CD8-positive, alpha-beta memory T cell (primary cell): ENCODE data around the gene SVIL. TPM values are rescaled to one million over a fixed set of nuclear protein-coding genes. Genes with fewer than 3 reads are reported as not detected.
"Not testable (repeated sequence)": the region's sequence is repeated elsewhere in the genome, so short reads cannot be mapped to it uniquely, and the experiment has no call there.

Experiments used
- CTCF ChIA-PET: fragments of 350-600 bp; sonication (Branson Sonifier 250); formaldehyde crosslinking; loops from one replicate; lab custom pipeline; 2021; ENCODE audit warnings: antibody characterized with exemption; lab: Charles Lee
- POLR2A ChIA-PET: fragments of 350-600 bp; sonication (Branson Sonifier 250); formaldehyde crosslinking; loops from one replicate; lab custom pipeline; 2021; ENCODE audit warnings: antibody characterized with exemption; lab: Charles Lee
- DNase-seq, 5 donors: peaks; one replicate each; pipeline versions ENCODE4 v3.0.0 to v3.0.0-alpha.2; 2020 to 2022; ENCODE audit warnings: mixed read lengths in 1 of 5
- H3K27ac ChIP-seq: one replicate; pipeline ENCODE4 v1.7.0; 2013; ENCODE audit warnings: low read depth, mild to moderate bottlenecking, low read length, moderate library complexity
- H3K27me3 ChIP-seq: 2 replicates; pipeline ENCODE4 v1.7.0; 2013; ENCODE audit warnings: low read length, mild to moderate bottlenecking; ENCODE audit not compliant: insufficient read depth, poor library complexity, severe bottlenecking
- H3K36me3 ChIP-seq: 2 replicates; pipeline ENCODE4 v1.7.0; 2013; ENCODE audit warnings: mild to moderate bottlenecking, low read length, moderate library complexity; ENCODE audit not compliant: insufficient read depth
- H3K4me1 ChIP-seq: 2 replicates; pipeline ENCODE4 v1.7.0; 2013; ENCODE audit warnings: mild to moderate bottlenecking, low read length, moderate library complexity; ENCODE audit not compliant: insufficient read depth
- H3K4me3 ChIP-seq: 2 replicates; pipeline ENCODE4 v1.7.0; 2013; ENCODE audit warnings: mild to moderate bottlenecking, low read length
- H3K9me3 ChIP-seq: 2 replicates; pipeline ENCODE4 v1.7.0; 2013; ENCODE audit warnings: mild to moderate bottlenecking, low read length
- H3K27ac Mint-ChIP-seq, 8 donors: one replicate each; pipeline ENCODE4 v1.8.0; 2020 to 2021; ENCODE audit warnings: mixed read lengths in 8 of 8, mild to moderate bottlenecking in 6 of 8, inconsistent platforms in 3 of 8, moderate library complexity in 3 of 8
- H3K27me3 Mint-ChIP-seq, 2 donors: one replicate each; pipeline ENCODE4 v1.8.0; 2020 to 2021; ENCODE audit warnings: mixed read lengths in 2 of 2, mild to moderate bottlenecking in 1 of 2, moderate library complexity in 1 of 2
- H3K36me3 Mint-ChIP-seq, 3 donors: one replicate each; pipeline ENCODE4 v1.8.0; 2020 to 2021; ENCODE audit warnings: mixed read lengths in 3 of 3, inconsistent platforms in 1 of 3, mild to moderate bottlenecking in 1 of 3
- H3K4me1 Mint-ChIP-seq, 3 donors: one replicate each; pipeline ENCODE4 v1.8.0; 2020 to 2021; ENCODE audit warnings: mixed read lengths in 3 of 3, inconsistent platforms in 1 of 3, mild to moderate bottlenecking in 1 of 3
- H3K4me3 Mint-ChIP-seq, 7 donors: one replicate each; pipeline ENCODE4 v1.8.0; 2020 to 2021; ENCODE audit warnings: mixed read lengths in 7 of 7, mild to moderate bottlenecking in 6 of 7, moderate library complexity in 4 of 7, inconsistent platforms in 2 of 7
- H3K9me3 Mint-ChIP-seq, 5 donors: one replicate each; pipeline ENCODE4 v1.8.0; 2020 to 2022; ENCODE audit warnings: mixed read lengths in 5 of 5, mild to moderate bottlenecking in 3 of 5, moderate library complexity in 2 of 5, inconsistent platforms in 1 of 5
- polyA plus RNA-seq: library from polyadenylated mRNA; unstranded; fragments of 300-500 nt; fragmentation: Illumina TruSeq; gene quantifications from one replicate; pipeline ENCODE4 v1.2.3, GENCODE V29; 2021
- total RNA-seq, 2 experiments: library from RNA; stranded (reverse); gene quantifications; one replicate each; pipeline ENCODE4 v1.2.3, GENCODE V29; 2021

SVIL gene
- total and polyA plus RNA-seq, 3 experiments from 2014 or later: 4.2 to 9.2 (median 5.9) TPM

DNA sequence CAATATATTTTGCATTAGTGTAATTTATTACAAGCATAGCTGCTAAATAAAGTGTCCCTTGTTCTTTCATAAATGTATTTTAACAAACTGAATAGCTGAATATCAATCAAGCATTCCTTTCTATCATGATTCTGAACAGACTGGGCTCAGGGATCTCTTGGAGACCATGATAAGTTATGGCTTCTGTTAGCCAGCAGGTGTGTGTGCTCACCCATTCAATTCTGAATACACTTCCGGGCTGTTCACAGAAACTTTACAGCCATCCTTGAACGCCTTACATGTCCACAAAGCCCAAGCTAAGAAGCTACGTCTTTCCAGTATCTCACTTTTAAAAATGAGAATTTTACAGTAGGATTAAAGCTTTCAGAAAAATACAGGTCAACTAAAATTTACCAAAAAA, 115.1 kb downstream of the SVIL start:
- CTCF ChIA-PET: no interaction called here
- Mint-ChIP-seq H3K4me3 (no peak overlapping the region), H3K27me3 (no peaks in the 10 kb centered on the region), H3K9me3 (no peaks in the 10 kb centered on the region), H3K36me3 (peaks cover 3 to 55% (median 17%) of the 10 kb centered on the region in 3 donors), H3K27ac (no peak overlapping the region), H3K4me1 (no peaks in the 10 kb centered on the region)
- POLR2A ChIA-PET: no interaction called here
- Histone ChIP-seq H3K27me3 (no peaks in the 10 kb centered on the region), H3K9me3 (no peaks in the 10 kb centered on the region), H3K36me3 (peaks cover 23% of the 10 kb centered on the region), H3K4me3 (no peak overlapping the region), H3K4me1 (no peaks in the 10 kb centered on the region), H3K27ac (no peak overlapping the region)
- no peak for DNase-seq

DNA sequence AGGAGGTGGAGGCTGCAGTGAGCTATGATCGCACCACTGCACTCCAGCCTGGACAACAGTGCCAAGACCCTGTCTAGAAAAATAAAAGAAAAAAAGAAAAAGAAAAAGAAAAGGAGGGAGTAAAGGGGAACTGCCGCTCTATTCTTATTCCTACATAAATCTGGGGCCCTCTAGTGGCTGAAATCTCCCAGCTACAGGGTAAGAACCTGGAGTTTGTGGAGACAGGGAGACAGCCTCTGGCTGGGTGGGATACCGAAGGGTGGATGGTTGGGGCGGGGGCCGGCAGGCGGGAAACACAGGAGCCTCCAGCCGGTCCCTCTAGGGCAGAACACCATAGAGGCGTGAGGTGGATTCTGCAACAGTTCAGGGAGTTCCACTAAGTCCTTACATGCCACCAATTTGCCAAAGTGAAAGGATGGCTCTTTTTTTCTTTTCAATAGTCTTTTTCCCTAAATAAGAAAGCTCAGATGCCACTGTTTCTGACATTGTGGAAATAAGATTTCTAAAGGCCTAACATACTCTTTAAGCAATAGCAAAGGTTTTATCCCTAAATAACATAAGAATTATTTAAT, 117.3 kb downstream of the SVIL start:
- CTCF ChIA-PET: no interaction called here
- Histone ChIP-seq H3K4me1 (no peaks in the 10 kb centered on the region), H3K9me3 (no peaks in the 10 kb centered on the region), H3K27ac (no peak overlapping the region), H3K27me3 (no peaks in the 10 kb centered on the region), H3K36me3 (peaks cover 5% of the 10 kb centered on the region), H3K4me3 (no peak overlapping the region)
- Mint-ChIP-seq H3K27ac (no peak overlapping the region), H3K4me1 (no peaks in the 10 kb centered on the region), H3K27me3 (no peaks in the 10 kb centered on the region), H3K9me3 (no peaks in the 10 kb centered on the region), H3K4me3 (no peak overlapping the region), H3K36me3 (peaks cover 5 to 34% (median 9%) of the 10 kb centered on the region in 3 donors)
- POLR2A ChIA-PET: no interaction called here
- no peak for DNase-seq

DNA sequence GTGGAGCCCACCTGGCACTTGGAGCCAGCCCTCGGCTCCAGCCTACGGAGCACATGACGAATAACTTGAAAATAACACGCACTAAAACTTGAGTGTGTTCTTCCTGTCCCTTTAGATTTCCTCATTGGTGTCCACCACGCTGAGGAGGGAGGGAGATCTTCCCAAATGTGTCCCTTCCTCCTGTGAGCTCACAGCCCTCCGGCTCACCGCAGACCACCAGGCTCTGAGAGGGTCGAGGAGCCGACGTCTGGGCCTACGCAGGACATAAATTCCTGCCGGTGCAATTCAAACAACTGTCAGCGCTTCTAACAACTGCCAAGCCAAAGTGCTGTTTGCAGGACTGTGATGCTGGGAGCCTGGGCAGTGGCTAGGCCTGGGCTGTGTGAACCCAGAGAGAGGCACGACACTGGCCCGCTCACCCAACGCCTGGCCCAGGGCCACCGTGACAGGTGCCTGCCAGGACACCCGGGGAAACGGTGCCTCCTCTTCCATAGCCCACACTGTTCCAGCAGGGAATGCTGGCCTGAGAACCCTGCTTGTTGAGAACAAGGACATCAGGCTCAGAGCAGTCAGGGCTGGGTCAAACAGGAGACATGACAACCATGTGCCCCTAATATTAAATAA, 118.3 kb downstream of the SVIL start:
- H3K4me1 ChIP-seq, H3K27ac ChIP-seq, H3K27me3 Mint-ChIP-seq, H3K27me3 ChIP-seq, H3K36me3 ChIP-seq, H3K4me1 Mint-ChIP-seq, H3K4me3 ChIP-seq, H3K4me3 Mint-ChIP-seq, DNase-seq, H3K27ac Mint-ChIP-seq, H3K9me3 ChIP-seq, POLR2A ChIA-PET, H3K9me3 Mint-ChIP-seq: not testable (repeated sequence)
- CTCF ChIA-PET: interaction anchor here (1.2 kb wide), 1 partner anchor 19 kb away, joined by 3 read pairs; no protein-coding TSS in a partner anchor
- peaks cover 5 to 29% (median 6%) of the 10 kb centered on the region in 3 donors for H3K36me3 Mint-ChIP-seq

DNA sequence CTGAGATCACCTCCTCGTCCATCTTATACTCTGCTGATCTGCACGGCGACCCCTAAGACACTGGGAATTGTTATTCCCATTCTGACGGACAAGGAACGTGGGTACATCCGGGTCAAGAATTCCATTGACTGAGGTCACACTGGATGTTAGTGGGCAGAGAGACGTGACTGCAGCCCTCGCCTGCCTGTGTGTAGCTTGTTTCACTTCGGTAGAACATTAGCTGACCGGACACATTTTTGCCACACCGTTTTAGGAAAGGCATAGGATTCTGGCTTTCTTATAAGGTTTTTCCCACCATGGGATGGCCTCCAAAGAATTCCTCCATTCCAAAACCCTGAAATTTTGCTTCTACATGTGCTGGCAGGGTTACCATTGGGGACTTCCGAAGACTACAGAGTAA, 118.9 kb downstream of the SVIL start:
- H3K9me3 Mint-ChIP-seq, H3K4me1 Mint-ChIP-seq, H3K27me3 ChIP-seq, DNase-seq, H3K27ac Mint-ChIP-seq, H3K4me1 ChIP-seq, H3K4me3 Mint-ChIP-seq, H3K27me3 Mint-ChIP-seq, H3K27ac ChIP-seq, POLR2A ChIA-PET, H3K9me3 ChIP-seq, H3K36me3 ChIP-seq, H3K4me3 ChIP-seq: not testable (repeated sequence)
- H3K36me3 Mint-ChIP-seq: peaks cover 3 to 28% (median 5%) of the 10 kb centered on the region in 3 donors
- CTCF ChIA-PET: interaction anchor here (1.2 kb wide), 1 partner anchor 18 kb away, joined by 3 read pairs; no protein-coding TSS in a partner anchor

DNA sequence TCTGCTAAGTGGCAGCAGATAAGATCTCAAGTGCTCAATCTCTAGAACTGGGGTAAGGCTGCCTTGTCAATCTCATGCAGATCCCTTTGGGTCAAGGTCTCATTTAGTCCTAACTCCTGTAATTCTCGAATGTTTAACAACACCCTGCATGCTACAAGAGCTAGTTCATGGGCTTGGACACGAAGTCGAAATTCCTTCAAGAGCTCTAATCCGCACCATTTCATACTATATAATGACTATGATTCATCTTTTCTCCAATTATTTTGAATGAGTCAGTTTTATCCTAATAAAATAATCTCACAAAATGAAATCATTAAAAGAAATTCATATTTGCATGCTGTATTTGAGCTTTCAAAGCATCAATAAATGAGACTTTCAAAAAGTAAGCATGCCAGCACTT, 119.7 kb downstream of the SVIL start:
- H3K4me1 ChIP-seq, H3K9me3 Mint-ChIP-seq, H3K27me3 ChIP-seq, DNase-seq, POLR2A ChIA-PET, H3K27ac ChIP-seq, H3K36me3 ChIP-seq, H3K9me3 ChIP-seq, H3K27ac Mint-ChIP-seq, H3K27me3 Mint-ChIP-seq, H3K4me3 ChIP-seq, H3K4me1 Mint-ChIP-seq, H3K4me3 Mint-ChIP-seq: not testable (repeated sequence)
- peaks cover 3 to 23% (median 5%) of the 10 kb centered on the region in 3 donors for H3K36me3 Mint-ChIP-seq
- CTCF ChIA-PET: interaction anchor here (1.2 kb wide), 1 partner anchor 18 kb away, joined by 3 read pairs; no protein-coding TSS in a partner anchor

DNA sequence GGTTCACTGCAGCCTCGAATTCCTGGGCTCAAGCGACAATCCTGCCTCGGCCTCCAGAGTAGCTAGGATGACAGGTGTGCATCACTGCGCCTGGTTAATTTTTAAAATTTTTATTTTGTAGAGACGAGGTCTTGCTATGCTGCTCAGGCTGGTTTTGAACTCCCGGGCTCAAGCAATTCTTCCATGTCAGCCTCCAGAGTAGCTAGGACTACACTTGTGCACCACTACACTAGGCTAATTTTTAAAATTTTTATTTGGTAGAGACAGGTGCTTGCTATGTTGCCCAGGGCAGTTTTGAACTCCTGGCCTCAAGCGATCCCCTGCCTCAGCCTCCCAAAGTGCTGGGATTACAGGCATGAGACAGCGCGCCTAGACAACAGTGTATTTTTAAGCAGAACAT, 120.5 kb downstream of the SVIL start:
- ChIA-PET CTCF (interaction anchor here (1.4 to 3.0 kb wide), 2 partner anchors 9 to 12 kb away, joined by 4 to 10 read pairs; no protein-coding TSS in a partner anchor), POLR2A (no interaction called here)
- Mint-ChIP-seq H3K27ac (no peak overlapping the region), H3K36me3 (peaks cover 0 to 18% (median 5%) of the 10 kb centered on the region in 3 donors), H3K4me1 (no peaks in the 10 kb centered on the region), H3K27me3 (no peaks in the 10 kb centered on the region), H3K9me3 (no peaks in the 10 kb centered on the region), H3K4me3 (no peak overlapping the region)
- no peak for DNase-seq
- H3K36me3 ChIP-seq: no peaks in the 10 kb centered on the region
- no peaks in the 10 kb centered on the region for H3K9me3 ChIP-seq
- H3K4me3 ChIP-seq: no peak overlapping the region
- H3K4me1 ChIP-seq: no peaks in the 10 kb centered on the region
- no peaks in the 10 kb centered on the region for H3K27me3 ChIP-seq
- H3K27ac ChIP-seq: no peak overlapping the region

DNA sequence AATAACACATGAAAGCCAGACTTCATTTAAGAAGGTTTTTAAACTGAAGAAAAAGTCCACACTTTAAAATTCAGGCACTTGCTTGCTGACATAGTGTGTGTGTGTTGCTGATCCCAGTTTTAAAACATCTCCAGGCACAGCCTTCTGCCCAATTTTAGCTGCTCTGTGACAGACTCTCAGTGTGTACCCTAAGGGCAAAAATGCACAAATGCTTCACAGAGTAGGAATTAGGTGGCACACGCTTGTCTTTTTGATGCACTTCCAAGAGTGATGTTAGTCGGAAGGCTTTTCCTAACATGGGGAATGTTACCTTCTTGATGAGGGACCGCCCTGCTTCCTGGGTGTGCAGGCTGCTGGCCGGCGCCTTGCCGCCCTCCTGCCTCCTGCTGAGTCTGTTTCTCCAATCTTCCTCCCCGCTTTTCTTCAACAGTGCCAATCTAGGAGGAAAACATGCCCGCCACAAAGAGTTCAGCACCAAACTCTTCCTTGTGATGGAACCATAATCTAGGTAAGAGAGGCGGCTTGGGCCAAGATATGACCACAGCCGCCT, 122.3 kb downstream of the SVIL start:
- H3K27ac Mint-ChIP-seq: no peak overlapping the region
- ChIA-PET CTCF (interaction anchor here (1.4 to 3.0 kb wide), 2 partner anchors 10 to 11 kb away, joined by 4 to 10 read pairs; no protein-coding TSS in a partner anchor), POLR2A (no interaction called here)
- H3K27me3 Mint-ChIP-seq: no peaks in the 10 kb centered on the region
- no peak for DNase-seq
- no peaks in the 10 kb centered on the region for H3K9me3 Mint-ChIP-seq
- no peaks in the 10 kb centered on the region for H3K4me1 Mint-ChIP-seq
- no peak overlapping the region for H3K4me3 Mint-ChIP-seq
- no peaks in the 10 kb centered on the region for H3K27me3 ChIP-seq
- peaks cover 2 to 14% (median 5%) of the 10 kb centered on the region in 3 donors for H3K36me3 Mint-ChIP-seq
- H3K36me3 ChIP-seq: no peaks in the 10 kb centered on the region
- no peak overlapping the region for H3K4me3 ChIP-seq
- H3K9me3 ChIP-seq: no peaks in the 10 kb centered on the region
- H3K4me1 ChIP-seq: no peaks in the 10 kb centered on the region
- H3K27ac ChIP-seq: no peak overlapping the region

DNA sequence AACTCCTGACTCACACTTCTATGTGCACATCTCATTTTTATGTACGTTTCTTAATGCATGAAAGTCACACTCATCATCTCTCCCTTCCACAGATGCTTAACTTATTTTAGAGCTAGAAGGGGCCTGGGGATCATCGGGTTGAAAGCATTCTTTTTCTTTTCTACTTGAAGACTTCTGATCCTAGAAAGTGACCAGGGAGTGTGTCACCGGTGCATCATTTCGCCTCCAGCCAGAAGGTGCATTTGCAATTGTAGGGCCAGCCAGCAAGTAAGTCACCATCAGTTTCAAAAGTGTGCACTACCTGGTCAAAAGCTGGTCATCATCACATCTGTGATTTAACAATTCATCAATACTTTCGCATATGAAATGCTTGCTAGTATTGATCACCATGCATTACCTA, 123.0 kb downstream of the SVIL start:
- H3K4me3 ChIP-seq, H3K9me3 Mint-ChIP-seq, H3K4me1 Mint-ChIP-seq, H3K4me3 Mint-ChIP-seq, POLR2A ChIA-PET, H3K9me3 ChIP-seq, H3K36me3 ChIP-seq, H3K27me3 Mint-ChIP-seq, DNase-seq, H3K27ac Mint-ChIP-seq, H3K4me1 ChIP-seq, H3K27me3 ChIP-seq, H3K27ac ChIP-seq: not testable (repeated sequence)
- H3K36me3 Mint-ChIP-seq: peaks cover 3 to 12% (median 5%) of the 10 kb centered on the region in 3 donors
- CTCF ChIA-PET: interaction anchor here (3.0 kb wide), 1 partner anchor 11 kb away, joined by 10 read pairs; no protein-coding TSS in a partner anchor
